ENCODE results near the gene SCG5. TPM values are rescaled to one million over a fixed set of nuclear protein-coding genes. Genes with fewer than 3 reads are reported as not detected.

SCG5 gene
- total and polyA plus RNA-seq, 10 of the 15 experiments (the other 5 are each of a cell fraction or from before 2014, with no cell fraction given) = 0.13 to 0.62 (median 0.48) TPM

GRCh38 chr15:32677238-32677750, 35.8 kb downstream of the SCG5 start:
- H3K4me3 ChIP-seq = no peak overlapping the region
- H3K4me1 ChIP-seq (ENCODE audit: control insufficient read depth, insufficient read depth, low read length) = no peaks in the 10 kb centered on the region
- BruUV-seq (replicated peaks) = no TSS peak
- no peaks in the 10 kb centered on the region for H3K9me3 ChIP-seq (replicated peaks; ENCODE audit: control insufficient read depth, insufficient read depth, low read length)
- in situ Hi-C loops (cut with MboI) = no loop called here
- H3K79me2 ChIP-seq (ENCODE audit: control insufficient read depth, insufficient read depth, low read length) = no peaks in the 10 kb centered on the region
- no peak overlapping the region for H3K27ac ChIP-seq (ENCODE audit: control insufficient read depth, insufficient read depth)
- H3K27me3 ChIP-seq (replicated peaks in 1 of 2; ENCODE audit: control insufficient read depth in 2 of 2, insufficient read depth in 2 of 2, low read length in 1 of 2) = peaks cover 0 to 2% of the 10 kb centered on the region in 2 experiments; a peak in 1 of 4 replicates
- ChIA-PET POLR2A (no interaction called here), RAD21 (ENCODE audit: unreplicated experiment) (interaction anchor here (1.0 kb wide), 1 partner anchor 317 kb away, joined by 3 read pairs; no protein-coding TSS in a partner anchor), SMC1A (ENCODE audit: uncharacterized antibody, unreplicated experiment) (no interaction called here), CTCF (interaction anchor here (0.8 to 3.7 kb wide), 2 partner anchors 15 to 26 kb away, joined by 4 to 16 read pairs; no protein-coding TSS in a partner anchor)
- H3K9ac ChIP-seq (ENCODE audit: control insufficient read depth, insufficient read depth, low read length) = no peak overlapping the region
- 98% methylated on average over 5 of the region's 5 CpGs for WGBS (ENCODE audit: insufficient coverage, insufficient replicate concordance, low lambda C conversion rate, missing lambda C conversion rate)
- FAIRE-seq = no peak
- H4K20me1 ChIP-seq (ENCODE audit: control insufficient read depth, insufficient read depth) = no peaks in the 10 kb centered on the region
- no peak for DNase-seq (ENCODE audit: low read depth, low spot score)
- H3K4me2 ChIP-seq (ENCODE audit: control insufficient read depth, insufficient read depth) = no peak overlapping the region
- intact Hi-C loops (cut with micrococcal nuclease; ENCODE audit: unreplicated experiment) = no loop called here
- H3K36me3 ChIP-seq (ENCODE audit: control insufficient read depth in 2 of 2, insufficient read depth in 2 of 2, low read length in 1 of 2) = no peaks in the 10 kb centered on the region
- ATAC-seq = no peak
- TF ChIP-seq MAX (IDR thresholded peaks at IDR 0.05; ENCODE audit: low read depth, low read length) (no peak), POLR2AphosphoS5 (IDR thresholded peaks at IDR 0.05; ENCODE audit: low read length) (no peak), SREBF1 (IDR thresholded peaks at IDR 0.05; ENCODE audit: low read length) (no peak), KDM1A (IDR thresholded peaks at IDR 0.05; ENCODE audit: borderline replicate concordance) (no peak), ZBTB40 (IDR thresholded peaks at IDR 0.05; ENCODE audit: borderline replicate concordance) (no peak), SMAD5 (IDR thresholded peaks at IDR 0.05; ENCODE audit: low read depth) (no peak), SKIL (IDR thresholded peaks at IDR 0.05; ENCODE audit: low read depth, poor library complexity, severe bottlenecking) (no peak), STAT3 (IDR thresholded peaks at IDR 0.05; ENCODE audit: low read depth, low read length) (no peak), HCFC1 (IDR thresholded peaks at IDR 0.05; ENCODE audit: low read length) (no peak), BACH1 (IDR thresholded peaks at IDR 0.05; ENCODE audit: borderline replicate concordance) (no peak), CEBPZ (IDR thresholded peaks at IDR 0.05; ENCODE audit: low read depth, low read length) (no peak)
- H2AFZ ChIP-seq (ENCODE audit: control insufficient read depth, low read depth, low read length) = no peak overlapping the region
